HAP-1 (cell line): ENCODE results near the gene MMUT.
A peak's percentile ranks its signal among the peaks of the same experiment; 100 is the strongest.
"Not testable (repeated sequence)": the region's sequence is repeated elsewhere in the genome, so short reads cannot be mapped to it uniquely, and the experiment has no call there.

Source experiments
- DNase-seq, 2 experiments: peaks; one replicate each; pipeline ENCODE4 v3.0.0-alpha.2; 2016 to 2020; ENCODE audit warnings: low spot score in 2 of 2
- H3K27me3 ChIP-seq: fragments of 250-450 bp; sonication (Bioruptor Pico); 2 replicates; pipeline ENCODE4 v1.5.1; 2020; ENCODE audit warnings: low read depth, mild to moderate bottlenecking, moderate library complexity
- H3K36me3 ChIP-seq: fragments of 250-450 bp; sonication (Bioruptor Pico); replicated peaks from 2 replicates; pipeline ENCODE4 v1.5.1; 2020; ENCODE audit warnings: mild to moderate bottlenecking
- H3K4me1 ChIP-seq: fragments of 250-450 bp; sonication (Bioruptor Pico); 2 replicates; pipeline ENCODE4 v1.5.1; 2020; ENCODE audit warnings: mild to moderate bottlenecking
- H3K4me3 ChIP-seq: fragments of 250-450 bp; sonication (Bioruptor Pico); 2 replicates; pipeline ENCODE4 v1.5.1; 2020; ENCODE audit warnings: mild to moderate bottlenecking, moderate library complexity
- H3K9me3 ChIP-seq: fragments of 250-450 bp; sonication (Bioruptor Pico); 2 replicates; pipeline ENCODE4 v1.5.1; 2020; ENCODE audit warnings: mild to moderate bottlenecking, moderate library complexity
- in situ Hi-C: fragments of 300-500 bp; cut with MboI; formaldehyde crosslinking; loops from 3 replicates; pipeline ENCODE4 v1.14.3; 2020; ENCODE audit warnings: low sequenced_read_pairs, inconsistent platforms, mixed read lengths

The MMUT gene

GRCh38 chr6:49462927-49463611, at the start of gene MMUT, which contains the start of gene CENPQ:
MMUT (minus strand) TSS chr6:49463253; CDS start chr6:49459466, 3,787 bp downstream.
CENPQ (plus strand) TSS chr6:49463370; CDS start chr6:49470177, 6,807 bp downstream.
- Histone ChIP-seq H3K27me3 (no peaks in the 10 kb centered on the region), H3K4me1 (peaks cover 17% of the 10 kb centered on the region)
- in situ Hi-C loops: no loop called here

GRCh38 chr6:49509342-49509741, 46.3 kb upstream of the MMUT start:
- Histone ChIP-seq H3K4me3 (no peak overlapping the region), H3K27me3 (no peaks in the 10 kb centered on the region), H3K4me1 (no peaks in the 10 kb centered on the region), H3K36me3 (no peaks in the 10 kb centered on the region), H3K9me3 (no peaks in the 10 kb centered on the region)
- DNase-seq: no peak
- in situ Hi-C loops: no loop called here

More at GRCh38 chr6:49462927-49463611, at the start of gene MMUT, which contains the start of gene CENPQ:
- Histone ChIP-seq H3K9me3 (no peaks in the 10 kb centered on the region), H3K4me3 (peak within 1 kb of the TSS; percentile 69), H3K36me3 (peaks cover 2% of the 10 kb centered on the region; the same call in 1 of the 2 replicates)
- DNase-seq: peak; percentile 93

GRCh38 chr6:49506569-49507111, 43.6 kb upstream of the MMUT start:
- DNase-seq: no peak
- H3K9me3 ChIP-seq: no peaks in the 10 kb centered on the region
- in situ Hi-C loops: no loop called here
- H3K27me3 ChIP-seq: no peaks in the 10 kb centered on the region
- H3K4me3 ChIP-seq: no peak overlapping the region
- no peaks in the 10 kb centered on the region for H3K36me3 ChIP-seq
- H3K4me1 ChIP-seq: no peaks in the 10 kb centered on the region

- Histone ChIP-seq H3K9me3 (no peaks in the 10 kb centered on the region), H3K27me3 (no peaks in the 10 kb centered on the region), H3K36me3 (no peaks in the 10 kb centered on the region), H3K4me3 (no peak overlapping the region), H3K4me1 (no peaks in the 10 kb centered on the region)
- in situ Hi-C loops: no loop called here
- DNase-seq: no peak
Measured at GRCh38 chr6:49504666-49505065, 41.6 kb upstream of the MMUT start.

GRCh38 chr6:49499623-49500022, 36.6 kb upstream of the MMUT start, which contains the start of gene GLYATL3:
GLYATL3 (plus strand) TSS chr6:49499923; CDS start chr6:49511991, 12,068 bp downstream.
- Histone ChIP-seq H3K27me3 (no peaks in the 10 kb centered on the region), H3K4me1 (no peaks in the 10 kb centered on the region), H3K36me3 (no peaks in the 10 kb centered on the region), H3K9me3 (no peaks in the 10 kb centered on the region), H3K4me3 (no peak within 1 kb of the TSS)
- no peak for DNase-seq
- in situ Hi-C loops: no loop called here

GRCh38 chr6:49499126-49499525, 36.1 kb upstream of the MMUT start:
- Histone ChIP-seq H3K4me1 (no peaks in the 10 kb centered on the region), H3K9me3 (no peaks in the 10 kb centered on the region), H3K36me3 (no peaks in the 10 kb centered on the region), H3K4me3 (no peak overlapping the region), H3K27me3 (no peaks in the 10 kb centered on the region)
- in situ Hi-C loops: no loop called here
- DNase-seq: peak in 1 of 2 experiments; percentile 5

GRCh38 chr6:49497304-49497703, 34.3 kb upstream of the MMUT start:
- Histone ChIP-seq H3K9me3 (no peaks in the 10 kb centered on the region), H3K36me3 (0 out of 2 replicates have a peak, but pooled peaks cover 3% of the 10 kb centered on the region), H3K27me3 (no peaks in the 10 kb centered on the region), H3K4me3 (no peak overlapping the region), H3K4me1 (no peaks in the 10 kb centered on the region)
- no peak for DNase-seq
- in situ Hi-C loops: no loop called here

GRCh38 chr6:49490633-49491032, 27.6 kb upstream of the MMUT start:
- Histone ChIP-seq H3K9me3 (no peaks in the 10 kb centered on the region), H3K4me3 (no peak overlapping the region), H3K4me1 (no peaks in the 10 kb centered on the region), H3K36me3 (peaks cover 37% of the 10 kb centered on the region), H3K27me3 (no peaks in the 10 kb centered on the region)
- no peak for DNase-seq
- in situ Hi-C loops: no loop called here

- H3K9me3 ChIP-seq, H3K4me3 ChIP-seq, H3K4me1 ChIP-seq, H3K27me3 ChIP-seq, in situ Hi-C loops, DNase-seq: not testable (repeated sequence)
- H3K36me3 ChIP-seq: peaks cover 11% of the 10 kb centered on the region
Measured at GRCh38 chr6:49483380-49483779, 20.3 kb upstream of the MMUT start.

GRCh38 chr6:49481846-49482245, 18.8 kb upstream of the MMUT start:
- H3K27me3 ChIP-seq, H3K9me3 ChIP-seq, in situ Hi-C loops: not testable (repeated sequence)

GRCh38 chr6:49479308-49479970, 16.4 kb upstream of the MMUT start:
- H3K4me3 ChIP-seq: no peak overlapping the region
- H3K9me3 ChIP-seq: no peaks in the 10 kb centered on the region
- no peaks in the 10 kb centered on the region for H3K4me1 ChIP-seq
- no peak for DNase-seq
- peaks cover 7% of the 10 kb centered on the region; the same call in 1 of the 2 replicates for H3K36me3 ChIP-seq
- no peaks in the 10 kb centered on the region for H3K27me3 ChIP-seq
- in situ Hi-C loops: no loop called here

More at GRCh38 chr6:49481846-49482245, 18.8 kb upstream of the MMUT start:
- peaks cover 12% of the 10 kb centered on the region; the same call in 1 of the 2 replicates for H3K36me3 ChIP-seq
- DNase-seq, H3K4me1 ChIP-seq, H3K4me3 ChIP-seq: not testable (repeated sequence)

GRCh38 chr6:49476564-49476963, 13.5 kb upstream of the MMUT start:
- peaks cover 24% of the 10 kb centered on the region for H3K36me3 ChIP-seq
- in situ Hi-C loops: not testable (repeated sequence)

GRCh38 chr6:49468042-49468441, 5.0 kb upstream of the MMUT start:
- Histone ChIP-seq H3K9me3 (no peaks in the 10 kb centered on the region), H3K36me3 (peaks cover 12% of the 10 kb centered on the region), H3K4me3 (no peak overlapping the region), H3K4me1 (peaks cover 12% of the 10 kb centered on the region), H3K27me3 (no peaks in the 10 kb centered on the region)
- no peak for DNase-seq
- in situ Hi-C loops: no loop called here

More at GRCh38 chr6:49476564-49476963, 13.5 kb upstream of the MMUT start:
- H3K27me3 ChIP-seq, H3K4me3 ChIP-seq, DNase-seq, H3K9me3 ChIP-seq, H3K4me1 ChIP-seq: not testable (repeated sequence)

- DNase-seq: no peak
- H3K27me3 ChIP-seq: no peaks in the 10 kb centered on the region
- in situ Hi-C loops: no loop called here
- no peaks in the 10 kb centered on the region for H3K9me3 ChIP-seq
- peaks cover 2% of the 10 kb centered on the region; the same call in 1 of the 2 replicates for H3K36me3 ChIP-seq
- peak overlapping the region; percentile 69; the same call in 1 of the 2 replicates for H3K4me3 ChIP-seq
- H3K4me1 ChIP-seq: peaks cover 17% of the 10 kb centered on the region
Measured at GRCh38 chr6:49464691-49465090, 1.6 kb upstream of the MMUT start.
